Stimulated activated CD8-positive, alpha-beta memory T cell treated with anti-CD3 and anti-CD28 coated beads, Interleukin-4, amount 100 ng/mL, for 4 hours (primary cell): ENCODE measurements around the gene UNC13B.
"Not testable (repeated sequence)": the region's sequence is repeated elsewhere in the genome, so short reads cannot be mapped to it uniquely, and the experiment has no call there.

Source experiments
- DNase-seq, 2 donors: peaks; one replicate each; pipeline ENCODE4 v3.0.0-alpha.2; 2020; ENCODE audit warnings: low read depth in 2 of 2, low spot score in 1 of 2

UNC13B gene

DNA sequence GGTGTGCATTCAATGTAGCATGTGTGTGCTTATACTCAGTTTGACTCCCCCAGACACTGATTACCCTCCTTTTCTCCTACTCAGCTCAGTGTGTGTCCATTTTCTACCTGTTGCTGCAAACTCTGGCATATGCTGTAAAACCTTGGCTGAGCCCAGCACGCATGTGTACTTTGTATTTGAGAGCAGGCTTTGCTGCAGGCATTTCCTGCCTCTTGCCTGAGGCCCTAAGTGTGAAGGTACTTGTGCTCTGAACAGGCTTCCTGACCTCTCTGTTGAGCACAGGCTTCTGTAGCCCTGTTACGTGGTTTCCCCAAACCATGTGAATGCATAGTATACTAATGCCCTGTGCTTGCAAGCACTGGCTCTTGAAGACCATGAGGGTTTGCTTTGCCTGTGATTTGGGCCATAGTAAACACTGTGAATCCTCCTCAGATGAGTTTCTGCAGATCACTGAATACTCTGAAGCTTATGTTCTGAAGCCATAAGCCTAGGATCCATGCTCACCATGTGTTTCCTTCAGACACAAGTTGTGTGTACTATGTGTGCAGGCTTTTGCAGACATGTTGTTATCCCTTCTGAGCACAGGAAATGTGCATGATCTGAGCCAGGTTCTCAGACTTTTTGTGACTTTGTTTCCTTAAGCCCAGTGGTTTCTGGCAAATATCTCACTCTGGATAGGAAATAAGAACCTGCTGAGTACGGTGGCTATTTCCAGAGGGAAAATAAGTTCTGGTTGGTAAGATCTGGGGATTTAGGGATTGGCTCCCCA, 203.2 kb downstream of the UNC13B start:
- no peak for DNase-seq

DNA sequence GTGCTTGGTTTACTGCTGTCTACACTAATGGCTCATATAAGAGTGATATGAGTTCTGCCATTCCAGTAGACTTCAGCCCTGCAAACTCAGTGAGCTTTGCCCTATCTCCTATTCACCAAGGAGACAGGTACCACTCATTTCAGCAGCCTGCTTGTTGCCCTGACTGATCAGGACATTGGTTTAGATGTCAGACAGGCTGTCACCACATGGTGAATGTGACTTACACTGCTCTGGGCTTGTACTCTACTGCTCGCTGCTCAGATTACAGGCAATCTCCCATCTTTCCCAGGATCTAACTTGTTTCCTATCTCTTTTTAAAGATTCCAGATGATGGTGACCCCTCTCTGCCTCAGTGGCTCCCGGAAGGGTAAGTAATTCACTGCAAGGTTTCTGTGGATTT, 204.8 kb downstream of the UNC13B start:
- no peak for DNase-seq

DNA sequence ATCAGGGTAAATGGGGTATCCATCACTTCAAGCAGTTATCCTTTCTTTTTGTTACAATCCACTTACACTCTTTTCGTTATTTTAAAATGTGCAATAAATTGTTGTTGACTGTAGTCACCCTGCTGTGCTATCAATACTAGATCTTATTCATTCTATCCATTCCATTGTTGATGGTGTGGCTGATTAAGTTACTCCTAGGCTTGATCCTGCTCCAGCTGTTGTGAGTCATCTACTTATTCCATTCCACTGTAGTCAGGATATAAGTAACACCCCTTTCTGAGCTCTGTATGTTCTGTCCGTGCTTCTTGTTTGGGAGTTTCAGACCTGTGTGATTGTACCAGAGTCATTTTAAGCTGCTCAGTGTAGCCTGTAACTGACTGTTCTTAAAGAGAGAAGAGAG, 205.6 kb downstream of the UNC13B start:
- no peak for DNase-seq

DNA sequence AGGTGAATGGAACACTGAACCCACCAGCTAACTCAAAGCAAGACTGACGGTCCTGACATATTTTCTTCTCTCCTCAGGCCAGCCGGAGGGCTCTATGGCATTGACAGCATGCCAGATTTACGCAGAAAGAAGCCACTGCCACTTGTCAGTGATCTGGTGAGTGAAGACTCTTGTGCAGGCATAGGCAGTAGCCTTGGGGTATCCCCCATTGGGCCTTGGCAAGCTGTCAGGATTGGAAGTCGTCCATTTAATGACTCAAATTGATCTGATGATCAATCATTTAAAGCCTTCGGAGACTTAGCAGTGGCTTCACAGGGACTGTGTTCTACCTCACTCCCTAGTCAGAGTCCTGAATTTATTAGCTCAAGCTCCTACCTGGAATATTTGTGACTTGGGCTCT, 208.4 kb downstream of the UNC13B start:
- DNase-seq, result no peak

DNA sequence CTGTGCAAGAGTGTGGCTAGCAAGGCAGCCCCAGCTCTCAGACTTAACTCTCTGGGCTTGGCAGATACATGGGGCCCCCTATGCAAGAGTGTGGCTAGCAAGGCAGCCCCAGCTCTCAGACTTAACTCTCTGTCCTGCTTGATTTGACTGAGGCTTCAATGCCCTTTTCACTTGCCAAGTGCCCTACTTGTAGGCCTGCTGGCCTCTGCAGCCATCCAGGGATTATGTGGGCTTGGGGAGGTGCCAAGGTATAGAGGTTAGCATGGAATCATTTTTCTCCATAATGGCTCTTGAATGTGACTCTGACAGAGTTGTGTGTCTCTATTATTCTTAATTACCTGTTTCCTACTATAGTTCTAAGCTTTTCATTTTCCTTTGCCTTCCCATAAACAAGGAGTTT, 212.6 kb downstream of the UNC13B start:
- no peak for DNase-seq

DNA sequence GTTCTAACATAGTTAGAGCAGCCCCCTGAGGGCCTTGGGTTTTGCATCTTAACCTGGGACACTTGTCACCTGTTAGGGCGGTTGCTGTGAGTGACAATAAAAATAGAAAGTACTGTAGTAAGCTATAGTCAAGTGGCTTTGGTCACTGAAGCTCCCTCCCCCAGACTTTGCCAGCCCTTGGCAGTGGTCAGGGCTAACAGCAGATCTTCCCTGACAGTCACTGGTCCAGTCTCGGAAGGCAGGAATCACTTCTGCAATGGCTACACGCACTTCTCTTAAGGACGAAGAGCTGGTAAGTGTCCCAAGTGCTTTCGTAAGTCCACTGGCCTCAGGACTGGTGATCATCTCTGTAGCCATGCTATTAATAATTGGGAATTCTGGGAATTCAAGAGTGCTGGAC, 213.1 kb downstream of the UNC13B start:
- no peak for DNase-seq

DNA sequence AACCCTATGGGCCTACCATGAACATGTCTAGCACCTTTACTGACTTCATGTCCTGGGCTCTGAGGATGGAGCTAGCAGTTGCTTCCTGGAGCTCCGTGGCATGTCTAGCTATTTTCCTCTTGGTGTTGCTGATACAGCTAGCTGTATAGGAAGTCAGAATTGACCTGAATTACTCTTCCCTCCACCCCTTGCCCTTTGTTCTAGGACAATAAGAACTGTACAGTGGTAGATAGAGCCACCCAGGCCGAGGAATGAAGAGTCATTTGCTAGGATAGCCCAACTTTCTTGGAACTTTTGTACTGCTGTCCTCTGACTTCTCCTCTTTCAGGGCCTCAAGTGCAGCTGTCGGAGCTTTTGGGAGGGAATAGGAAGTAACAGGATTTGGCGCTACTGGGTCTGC, 218.2 kb downstream of the UNC13B start:
- DNase-seq, result no peak

DNA sequence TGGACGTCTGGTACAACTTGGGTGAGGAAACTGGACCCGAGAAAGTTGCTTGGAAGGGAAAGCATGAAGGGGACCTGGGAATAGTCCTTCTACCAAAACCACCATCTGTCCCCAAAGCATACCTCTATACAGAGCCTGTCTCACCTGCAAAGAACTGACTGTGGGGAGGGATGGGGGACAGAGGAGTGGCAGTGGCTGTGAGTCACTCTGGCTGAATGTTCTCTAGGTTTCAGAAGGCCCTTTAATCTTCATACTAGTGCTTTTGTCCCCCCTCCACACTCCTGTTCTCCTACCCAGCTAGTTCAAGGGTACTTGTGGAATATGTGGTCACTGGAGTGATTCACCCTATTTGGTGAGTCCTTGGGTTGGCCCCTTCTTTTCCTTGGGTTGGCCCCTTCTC, 218.8 kb downstream of the UNC13B start:
- DNase-seq, result no peak

DNA sequence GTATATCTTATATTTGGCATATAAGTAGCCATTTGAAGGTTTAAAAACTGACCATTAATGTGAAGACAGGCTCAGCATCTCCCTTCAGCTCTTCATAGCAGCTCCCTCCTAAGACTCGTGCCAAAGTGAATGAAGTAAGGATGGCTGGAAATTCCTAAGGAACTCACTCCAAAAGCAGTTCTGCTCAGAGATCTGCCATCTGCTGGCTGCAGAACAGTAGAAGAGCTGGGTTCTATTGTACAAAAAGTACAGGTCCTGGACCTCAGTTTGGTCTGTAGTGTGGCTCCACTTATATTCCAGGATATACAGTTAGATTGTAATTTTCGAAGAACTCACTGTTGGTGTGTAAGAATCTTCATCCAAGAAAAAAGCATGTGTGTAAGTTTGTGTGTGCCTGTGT, 223.2 kb downstream of the UNC13B start:
- no peak for DNase-seq

DNA sequence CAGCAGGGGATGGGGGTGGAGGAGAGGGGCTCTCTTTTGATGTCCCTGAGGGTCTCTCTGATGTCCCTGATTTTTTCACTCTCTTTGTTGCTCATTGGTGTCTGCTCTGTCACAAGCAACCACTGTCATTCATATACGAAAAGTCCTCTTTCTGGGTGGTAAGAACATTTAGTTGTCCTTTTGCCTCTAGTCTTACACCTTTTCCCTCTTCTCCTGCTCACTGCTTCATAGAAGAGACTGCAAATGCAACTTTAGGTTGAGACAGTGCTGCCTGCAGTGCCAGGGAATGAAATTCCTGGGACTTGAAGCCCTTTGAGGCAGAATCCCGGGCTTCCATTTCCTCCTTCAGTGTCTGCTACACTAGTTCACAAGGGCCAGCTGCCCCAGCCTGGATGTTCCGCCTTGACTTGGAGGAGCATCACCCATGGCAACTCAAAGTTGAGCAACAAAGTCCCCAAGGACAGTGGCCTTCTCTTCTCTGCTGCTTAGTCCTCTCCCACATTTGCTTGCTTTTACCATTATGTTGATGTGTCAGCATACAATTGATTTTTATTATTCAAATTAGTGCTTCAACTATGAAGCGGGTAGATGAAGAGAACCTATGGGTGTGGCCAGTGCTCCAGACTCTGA, 233.4 kb downstream of the UNC13B start:
- no peak for DNase-seq

DNA sequence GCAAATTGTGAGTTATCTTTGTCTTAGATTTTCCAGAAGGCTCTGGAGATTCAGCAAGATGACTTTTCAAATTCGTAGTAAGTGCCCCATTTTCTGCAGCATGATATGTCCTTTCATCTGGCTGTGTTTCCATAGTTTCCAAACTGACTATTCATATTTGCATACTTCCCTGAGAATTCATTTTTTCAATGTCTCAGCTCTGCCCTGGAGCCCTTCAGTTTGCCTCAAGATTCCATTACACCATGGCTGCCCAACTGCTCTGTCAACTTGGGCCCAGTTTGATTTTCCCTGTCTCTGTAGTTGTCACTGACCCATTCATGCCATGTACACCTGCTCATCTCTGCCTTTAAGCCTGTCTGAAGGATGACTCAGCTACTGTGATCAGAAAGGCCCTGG, 233.9 kb downstream of the UNC13B start:
- DNase-seq, result no peak

DNA sequence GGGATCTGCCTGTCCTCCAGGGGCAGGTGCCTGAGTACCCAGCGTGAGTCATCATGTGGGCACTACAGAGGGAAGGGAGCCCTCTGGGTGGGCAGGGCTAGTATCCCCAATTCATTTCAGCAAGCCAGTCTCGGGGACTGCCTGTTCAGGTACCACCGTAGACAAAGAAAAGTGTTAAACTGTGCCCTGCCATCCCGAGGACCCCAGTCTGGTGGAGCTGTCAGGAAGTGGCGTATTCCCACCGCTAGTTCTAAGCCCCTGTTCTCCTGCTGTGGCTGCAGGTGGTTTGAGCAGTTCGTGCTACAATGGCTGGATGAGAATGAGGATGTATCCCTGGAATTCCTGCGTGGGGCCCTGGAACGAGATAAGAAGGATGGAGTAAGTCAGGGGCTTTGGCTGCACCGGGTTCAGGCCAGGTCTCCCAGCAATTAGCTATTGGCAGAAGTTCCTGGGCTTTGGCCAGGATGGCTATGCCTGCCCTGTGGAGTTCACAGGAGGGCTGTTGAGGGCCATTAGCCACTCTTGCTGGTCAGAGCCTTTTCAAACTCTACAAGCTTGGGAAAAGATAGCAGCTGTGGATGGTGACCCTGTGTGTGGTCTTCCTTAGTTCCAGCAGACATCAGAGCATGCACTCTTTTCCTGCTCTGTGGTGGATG, 234.9 kb downstream of the UNC13B start:
- no peak for DNase-seq

DNA sequence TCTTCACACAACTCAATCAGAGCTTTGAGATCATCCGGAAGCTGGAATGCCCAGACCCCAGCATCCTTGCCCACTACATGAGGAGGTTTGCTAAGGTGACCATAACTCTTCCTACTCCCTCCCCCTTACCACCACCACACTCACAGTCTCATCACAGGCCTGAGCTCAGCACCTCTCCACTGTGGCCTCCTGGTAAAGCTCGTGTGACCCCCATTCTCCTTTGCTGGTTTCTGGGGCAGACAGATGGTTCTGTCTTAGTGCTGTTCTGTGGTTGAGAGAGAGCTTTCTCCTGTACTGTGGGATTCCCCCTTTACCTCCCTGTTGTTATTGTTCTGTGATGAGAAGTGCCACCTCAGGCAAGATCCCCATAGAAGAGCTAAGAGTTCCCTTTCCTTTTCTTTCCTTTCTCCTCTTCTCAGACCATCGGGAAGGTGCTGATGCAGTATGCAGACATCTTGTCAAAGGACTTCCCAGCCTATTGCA, 235.4 kb downstream of the UNC13B start:
- DNase-seq, result no peak

DNA sequence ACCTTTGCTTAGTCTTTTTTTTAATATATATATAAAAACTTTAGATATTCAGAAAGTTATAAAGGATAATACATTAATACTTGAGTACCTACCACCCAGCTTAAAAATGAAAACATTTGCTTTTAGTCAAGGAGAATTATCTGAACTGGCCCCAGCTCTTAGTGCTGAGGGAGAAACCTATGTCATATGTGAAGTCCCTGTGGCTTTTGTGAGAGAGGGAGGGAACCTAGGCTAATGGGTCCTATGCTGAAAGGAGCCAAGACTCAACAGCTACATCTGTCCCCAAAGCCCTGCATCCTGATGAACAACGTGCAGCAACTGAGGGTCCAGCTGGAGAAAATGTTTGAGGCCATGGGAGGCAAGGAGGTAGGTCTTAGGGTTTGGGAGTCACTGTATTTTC, 236.1 kb downstream of the UNC13B start:
- DNase-seq, result no peak

DNA sequence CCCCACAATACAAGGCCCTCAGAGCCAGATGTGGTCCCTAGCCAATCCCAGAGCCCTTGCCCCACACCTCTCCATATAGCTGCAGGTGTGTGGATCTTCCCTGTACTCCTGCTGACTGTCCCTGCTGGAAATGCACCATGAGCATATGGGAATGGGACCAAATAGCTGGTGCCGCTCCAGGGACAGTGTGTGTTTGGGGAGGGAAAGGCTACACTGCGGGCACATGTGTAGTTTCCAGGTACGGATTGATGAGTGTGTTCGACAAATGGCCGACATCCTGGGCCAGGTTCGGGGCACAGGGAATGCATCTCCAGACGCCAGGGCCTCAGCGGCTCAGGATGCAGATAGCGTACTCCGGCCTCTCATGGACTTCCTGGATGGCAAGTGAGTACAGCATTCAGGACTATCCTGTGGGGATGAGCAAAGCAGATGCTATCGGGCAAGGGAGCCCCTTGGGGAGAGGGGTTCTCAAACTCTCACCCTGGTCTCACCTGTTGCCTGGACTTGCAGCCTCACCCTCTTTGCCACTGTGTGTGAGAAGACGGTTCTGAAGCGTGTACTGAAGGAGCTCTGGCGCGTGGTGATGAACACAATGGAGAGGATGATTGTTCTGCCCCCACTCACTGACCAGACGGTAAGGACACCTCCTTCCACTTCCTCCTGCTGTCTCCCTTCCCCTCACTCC, 237.0 kb downstream of the UNC13B start:
- DNase-seq, result no peak

DNA sequence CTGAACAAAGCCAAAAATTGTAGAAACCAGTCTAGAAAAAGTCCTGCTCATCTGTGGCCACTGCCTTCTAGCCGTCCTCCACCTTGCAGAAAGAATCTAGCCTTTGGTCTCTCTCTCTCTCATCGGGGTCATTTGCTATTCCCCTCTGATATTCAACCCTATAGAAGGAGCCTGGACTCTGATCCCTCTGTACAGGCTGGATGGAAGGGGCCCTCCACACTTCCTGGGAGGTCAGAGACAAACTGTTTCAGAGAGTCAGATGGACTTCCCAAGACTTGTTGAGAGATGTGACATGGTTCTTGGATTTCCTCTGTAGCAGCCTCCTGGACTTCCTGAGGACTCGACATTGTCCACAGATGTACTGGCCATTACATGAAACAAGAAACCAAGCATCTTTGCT, 243.1 kb downstream of the UNC13B start:
- DNase-seq, result no peak

DNA sequence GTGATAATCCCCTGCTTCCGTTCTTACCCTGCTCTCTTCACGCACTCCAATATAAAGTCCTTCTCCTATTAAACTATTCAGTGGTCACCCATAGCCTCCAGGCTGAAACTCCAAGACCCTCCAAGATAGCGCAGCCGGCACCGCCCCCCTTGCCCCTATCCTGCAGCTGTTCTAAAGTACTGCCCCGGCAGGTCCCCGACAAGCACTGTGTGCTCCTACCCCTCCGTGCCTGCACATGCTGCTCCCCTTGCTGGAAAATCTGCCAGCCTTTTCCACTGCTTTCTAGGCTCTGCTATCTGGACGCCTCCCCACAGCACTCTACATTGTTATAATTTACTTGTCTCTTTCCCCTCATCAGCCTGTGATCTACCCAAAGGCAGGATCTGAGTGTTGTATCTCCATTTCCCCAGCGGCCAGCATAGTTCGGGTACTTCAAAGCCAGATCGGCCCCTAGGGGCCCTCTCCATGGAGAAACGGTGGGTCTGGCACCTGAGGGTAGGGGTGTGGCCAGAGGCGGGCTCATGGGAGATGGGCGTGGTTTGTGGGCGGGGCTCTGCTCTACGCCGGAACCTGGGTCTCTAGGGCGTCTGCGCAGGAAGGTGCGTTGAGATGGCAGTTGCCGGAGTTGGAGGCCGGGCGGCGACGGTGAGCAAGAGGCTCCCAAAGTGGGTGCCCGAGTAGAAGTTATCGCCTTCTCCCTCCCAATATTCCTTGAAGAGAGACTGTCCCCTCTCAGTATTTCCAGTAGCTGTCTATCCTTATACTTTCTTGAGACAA, 244.6 kb downstream of the UNC13B start:
- DNase-seq, result peak in 1 of 2 donors; percentile 1

DNA sequence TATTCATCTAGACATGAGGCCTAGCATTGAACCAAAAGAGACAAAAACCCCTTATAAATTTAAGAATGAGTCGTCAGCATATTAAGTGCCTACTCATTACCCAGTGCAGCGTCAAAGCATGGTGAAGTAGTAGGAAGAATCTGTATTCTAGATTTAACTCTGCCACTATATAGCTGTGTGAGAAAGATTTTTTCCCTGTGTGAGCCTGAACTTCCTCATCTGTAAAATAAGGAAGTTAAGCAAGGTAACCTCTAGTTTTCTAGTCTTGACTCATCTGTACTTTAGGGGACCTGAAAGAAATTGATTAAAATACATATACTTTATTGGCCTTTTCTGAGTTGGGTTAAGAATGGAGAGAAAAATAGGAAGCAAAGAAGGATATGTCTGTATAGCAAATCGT, 246.0 kb downstream of the UNC13B start:
- no peak for DNase-seq

DNA sequence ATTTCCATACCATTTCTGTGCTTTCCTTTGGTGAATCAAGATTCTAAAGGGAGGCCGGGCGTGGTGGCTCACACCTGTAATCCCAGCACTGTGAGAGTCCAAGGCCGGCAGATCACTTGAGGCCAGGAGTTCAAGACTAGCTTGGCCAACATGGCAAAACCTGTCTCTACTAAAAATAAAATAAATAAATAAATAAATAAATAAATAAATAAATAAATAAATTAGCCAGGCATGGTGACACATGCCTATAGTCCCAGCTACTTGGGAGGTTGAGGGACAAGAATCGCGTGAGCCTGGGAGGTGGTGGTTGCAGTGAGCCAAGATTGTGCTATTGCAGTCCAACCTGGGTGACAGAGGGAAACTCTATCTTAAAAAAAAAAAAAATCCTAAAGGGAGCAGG, 247.6 kb downstream of the UNC13B start:
- DNase-seq, result not testable (repeated sequence)

DNA sequence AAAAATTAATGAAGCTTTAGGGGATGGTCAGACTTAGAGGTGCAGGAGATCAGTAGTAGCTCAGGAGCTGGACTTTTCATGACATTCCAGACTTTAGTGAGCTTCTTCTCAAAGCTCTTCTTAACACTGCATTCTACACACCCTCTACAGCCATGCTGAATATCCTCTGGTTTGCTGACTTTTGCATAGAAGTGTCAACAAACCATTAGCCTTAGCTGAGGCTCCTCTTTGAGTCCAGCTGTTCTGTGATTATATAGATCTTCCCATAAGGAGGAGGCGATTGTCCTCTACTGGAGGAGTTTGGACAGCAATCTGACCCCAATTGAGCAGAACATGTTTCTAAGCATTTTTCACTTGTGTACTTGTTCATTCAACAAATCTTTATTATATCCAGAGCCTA, 253.1 kb downstream of the UNC13B start:
- no peak for DNase-seq
